K562 (cell line): ENCODE measurements around the gene VSIG10. TPM values are rescaled to one million over a fixed set of nuclear protein-coding genes. Genes with fewer than 3 reads are reported as not detected.

Source experiments
- CUX1 ChIP-seq: fragments of 200-800 bp; sonication (Bioruptor generic); IDR thresholded peaks from 2 replicates; pipeline ENCODE4 v1.6.1; 2016; ENCODE audit warnings: missing genetic modification characterization, missing compliant biosample characterization
- ELF2 ChIP-seq: fragments of 250-450 bp; sonication (Bioruptor Pico); IDR thresholded peaks from 2 replicates; pipeline ENCODE4 v1.5.0; 2021; ENCODE audit warnings: mild to moderate bottlenecking
- FOXJ3 ChIP-seq: sonication (generic); formaldehyde crosslinking; IDR thresholded peaks from 2 replicates; pipeline ENCODE4 v1.4.0; 2020; ENCODE audit warnings: mild to moderate bottlenecking, missing genetic modification reagents
- GATAD2B ChIP-seq: fragments of 450-650 bp; IDR thresholded peaks from 2 replicates; pipeline ENCODE4 v1.6.1; 2017; ENCODE audit warnings: mild to moderate bottlenecking, borderline replicate concordance
- KLF1 ChIP-seq: fragments of 450-650 bp; IDR thresholded peaks from 2 replicates; pipeline ENCODE4 v1.6.1; 2016; ENCODE audit warnings: missing genetic modification characterization, missing compliant biosample characterization
- KLF16 ChIP-seq: IDR thresholded peaks from 2 replicates; pipeline ENCODE4 v1.6.1; 2016; ENCODE audit warnings: antibody characterized with exemption
- MLX ChIP-seq, 2 experiments: fragments of 450-650 bp in 1 of 2; sonication (generic) in 1 of 2; formaldehyde crosslinking; conservative IDR thresholded peaks; 2 replicates each; pipeline versions ENCODE4 v1.4.0 to v1.8.1; 2020 to 2022; ENCODE audit warnings: mild to moderate bottlenecking in 1 of 2, missing genetic modification reagents in 1 of 2
- NFE2L1 ChIP-seq: fragments of 450-650 bp; IDR thresholded peaks from 2 replicates; pipeline ENCODE4 v1.6.1; 2016; ENCODE audit warnings: missing genetic modification characterization, low read depth, mild to moderate bottlenecking, missing compliant biosample characterization, moderate library complexity, borderline replicate concordance
- SMAD4 ChIP-seq: fragments of 250-450 bp; sonication (Bioruptor Pico); conservative IDR thresholded peaks from 2 replicates; pipeline ENCODE4 v1.8.0; 2021; ENCODE audit warnings: inconsistent platforms, mild to moderate bottlenecking, moderate library complexity
- TARDBP ChIP-seq: fragments of 450-650 bp; IDR thresholded peaks from 2 replicates; pipeline ENCODE4 v1.6.1; 2016
- ZBTB26 ChIP-seq: fragments of 450-650 bp; formaldehyde crosslinking; IDR thresholded peaks from 2 replicates; pipeline ENCODE4 v1.4.0; 2022; ENCODE audit warnings: missing genetic modification characterization
- ZNF121 ChIP-seq: sonication (generic); formaldehyde crosslinking; conservative IDR thresholded peaks from 2 replicates; pipeline ENCODE4 v1.8.0; 2022; ENCODE audit warnings: missing genetic modification reagents
- ZNF217 ChIP-seq: sonication (generic); formaldehyde crosslinking; IDR thresholded peaks from 2 replicates; pipeline ENCODE4 v1.8.0; 2022; ENCODE audit warnings: mild to moderate bottlenecking, missing genetic modification reagents
- ZNF511 ChIP-seq: sonication (generic); formaldehyde crosslinking; IDR thresholded peaks from 2 replicates; pipeline ENCODE4 v1.8.0; 2022; ENCODE audit warnings: mild to moderate bottlenecking, missing genetic modification reagents
- ZNF644 ChIP-seq: fragments of 200-800 bp; sonication (Bioruptor generic); IDR thresholded peaks from 2 replicates; pipeline ENCODE4 v1.6.1; 2016; ENCODE audit warnings: low read depth, missing genetic modification characterization, missing compliant biosample characterization
- ZNF707 ChIP-seq: fragments of 250-450 bp; sonication (Bioruptor Pico); conservative IDR thresholded peaks from 2 replicates; pipeline ENCODE4 v1.8.0; 2022; ENCODE audit warnings: inconsistent platforms, mild to moderate bottlenecking, moderate library complexity
- polyA plus RNA-seq, 8 experiments: library from polyadenylated mRNA; depleted of rRNA in 4 of 8; stranded (reverse) in 5 of 8; unstranded in 3 of 8; fragments of >200 nt; fragmentation: Nextera tagmentation in 2 of 8; fragmentation: Illumina TruSeq in 1 of 8; extraction: Ambion mirVana in 2 of 8; extraction: Trizol in 1 of 8; gene quantifications; 2 replicates each; pipeline versions ENCODE4 v1.2.1 to v1.2.3, GENCODE V29; 2011 to 2014; ENCODE audit warnings: inconsistent platforms in 1 of 8, missing spikeins in 1 of 8
- total RNA-seq, 7 experiments: library from RNA; depleted of rRNA in 6 of 7; stranded (reverse); fragments of >200 nt in 6 of 7; fragmentation: Illumina TruSeq in 2 of 7; extraction: Trizol in 2 of 7; gene quantifications; 2 replicates each; pipeline versions ENCODE4 v1.2.1 to v1.2.3, GENCODE V29; 2011 to 2021; ENCODE audit warnings: low replicate concordance in 1 of 7

Gene VSIG10
- total and polyA plus RNA-seq, 9 of the 15 experiments (the other 6 are each of a cell fraction or from before 2014, with no cell fraction given): 4.1 to 8.8 (median 4.7) TPM

- TF ChIP-seq CUX1 (CRISPR knock-in tag) (no peak), ZNF511 (no peak), ZNF707 (CRISPR knock-in tag) (no peak), GATAD2B (no peak), NFE2L1 (tag) (no peak), MLX (CRISPR knock-in tag; conservative IDR thresholded peaks at IDR 0.05) (no peak), ZBTB26 (CRISPR knock-in tag) (no peak), TARDBP (no peak), SMAD4 (CRISPR knock-in tag) (no peak), ZNF644 (tag) (no peak), FOXJ3 (CRISPR knock-in tag) (no peak), ZNF217 (CRISPR knock-in tag) (no peak), KLF1 (tag) (no peak), ZNF121 (CRISPR knock-in tag) (no peak), KLF16 (peak; percentile 97), ELF2 (no peak)
Measured at GRCh38 chr12:118120579-118121363, 17.0 kb upstream of the VSIG10 start (continued).
